CD4-positive, alpha-beta T cell (primary cell): ENCODE measurements around the gene STX16. TPM values are rescaled to one million over a fixed set of nuclear protein-coding genes. Genes with fewer than 3 reads are reported as not detected.

ENCODE experiments used
- ATAC-seq: fragments of 200-7000 bp; cut with Tn5 transposase; one replicate; pipeline ENCODE4 v1.10.0; 2022; ENCODE audit warnings: mild to moderate bottlenecking; ENCODE audit not compliant: poor library complexity
- CTCF ChIA-PET: fragments of 350-600 bp; sonication (Branson Sonifier 250); formaldehyde crosslinking; loops from one replicate; lab custom pipeline; 2021; ENCODE audit warnings: antibody characterized with exemption, inconsistent platforms; lab: Charles Lee
- POLR2A ChIA-PET: fragments of 350-600 bp; sonication (Branson Sonifier 250); formaldehyde crosslinking; loops from one replicate; lab custom pipeline; 2021; ENCODE audit warnings: antibody characterized with exemption, inconsistent platforms; lab: Charles Lee
- DNase-seq, 14 experiments: peaks; one replicate each; pipeline ENCODE4 v3.0.0-alpha.2; 2013 to 2020; ENCODE audit warnings: mixed read lengths in 2 of 14
- H3K27ac ChIP-seq, 2 donors: one replicate each; pipeline versions ENCODE4 v1.5.1 to v1.7.0; 2013; ENCODE audit warnings: low read length in 2 of 2, low read depth in 1 of 2, mild to moderate bottlenecking in 1 of 2
- H3K27me3 ChIP-seq, 2 experiments: 1 replicate in 1 of 2; 2 replicates in 1 of 2; pipeline versions ENCODE4 v1.6.1 to v1.7.0; 2013; ENCODE audit warnings: low read length in 2 of 2, control low read depth in 1 of 2, mild to moderate bottlenecking in 1 of 2, moderate library complexity in 1 of 2; ENCODE audit not compliant: insufficient read depth in 2 of 2, control insufficient read depth in 1 of 2
- H3K36me3 ChIP-seq: one replicate; pipeline ENCODE4 v1.6.1; 2013; ENCODE audit warnings: low read length, control low read depth; ENCODE audit not compliant: insufficient read depth
- H3K4me1 ChIP-seq: one replicate; pipeline ENCODE4 v1.6.1; 2013; ENCODE audit warnings: low read length, control low read depth; ENCODE audit not compliant: insufficient read depth
- H3K4me3 ChIP-seq: one replicate; pipeline ENCODE4 v1.5.1; 2013; ENCODE audit warnings: mild to moderate bottlenecking, low read length, moderate library complexity
- H3K9me3 ChIP-seq, 2 experiments: 1 replicate in 1 of 2; 2 replicates in 1 of 2; pipeline versions ENCODE4 v1.6.1 to v1.7.0; 2013; ENCODE audit warnings: low read length in 2 of 2, mild to moderate bottlenecking in 2 of 2, control low read depth in 1 of 2, moderate library complexity in 1 of 2; ENCODE audit not compliant: control insufficient read depth in 1 of 2, insufficient read depth in 1 of 2
- H3K27ac Mint-ChIP-seq: one replicate; pipeline ENCODE4 v1.8.0; 2020; ENCODE audit warnings: mixed read lengths
- H3K27me3 Mint-ChIP-seq: one replicate; pipeline ENCODE4 v1.8.0; 2021; ENCODE audit warnings: mixed read lengths
- H3K36me3 Mint-ChIP-seq: one replicate; pipeline ENCODE4 v1.8.0; 2021; ENCODE audit warnings: low read depth, mixed read lengths
- H3K4me1 Mint-ChIP-seq: one replicate; pipeline ENCODE4 v1.8.0; 2021; ENCODE audit warnings: low read depth, mixed read lengths
- H3K4me3 Mint-ChIP-seq: one replicate; pipeline ENCODE4 v1.8.0; 2020; ENCODE audit warnings: mild to moderate bottlenecking, mixed read lengths
- H3K9me3 Mint-ChIP-seq: one replicate; pipeline ENCODE4 v1.8.0; 2020; ENCODE audit warnings: mixed read lengths
- intact Hi-C, 2 experiments: fragments of 100-400 bp; cut with DNase I in 1 of 2; cut with micrococcal nuclease in 1 of 2; formaldehyde crosslinking; loops; one replicate each; pipeline versions ENCODE4 v1.15.1 to v1.9.0; 2023 to 2025; cut with DNase I, micrococcal nuclease
- total RNA-seq, 174 experiments: library from RNA in 2 of 174; stranded (reverse) in 2 of 174; gene quantifications; one replicate each; pipeline ENCODE4 v1.2.3 and lab custom pipeline; 2021 to 2026
- TF ChIP-seq, protein P1 (sequence below): fragments of 200-600 bp; IDR thresholded peaks from one replicate; pipeline ENCODE4 v1.8.0; 2022; ENCODE audit warnings: antibody characterized with exemption, mild to moderate bottlenecking

The STX16 gene
- total RNA-seq, 2 experiments from 2014 or later, result 179 to 181 TPM

DNA sequence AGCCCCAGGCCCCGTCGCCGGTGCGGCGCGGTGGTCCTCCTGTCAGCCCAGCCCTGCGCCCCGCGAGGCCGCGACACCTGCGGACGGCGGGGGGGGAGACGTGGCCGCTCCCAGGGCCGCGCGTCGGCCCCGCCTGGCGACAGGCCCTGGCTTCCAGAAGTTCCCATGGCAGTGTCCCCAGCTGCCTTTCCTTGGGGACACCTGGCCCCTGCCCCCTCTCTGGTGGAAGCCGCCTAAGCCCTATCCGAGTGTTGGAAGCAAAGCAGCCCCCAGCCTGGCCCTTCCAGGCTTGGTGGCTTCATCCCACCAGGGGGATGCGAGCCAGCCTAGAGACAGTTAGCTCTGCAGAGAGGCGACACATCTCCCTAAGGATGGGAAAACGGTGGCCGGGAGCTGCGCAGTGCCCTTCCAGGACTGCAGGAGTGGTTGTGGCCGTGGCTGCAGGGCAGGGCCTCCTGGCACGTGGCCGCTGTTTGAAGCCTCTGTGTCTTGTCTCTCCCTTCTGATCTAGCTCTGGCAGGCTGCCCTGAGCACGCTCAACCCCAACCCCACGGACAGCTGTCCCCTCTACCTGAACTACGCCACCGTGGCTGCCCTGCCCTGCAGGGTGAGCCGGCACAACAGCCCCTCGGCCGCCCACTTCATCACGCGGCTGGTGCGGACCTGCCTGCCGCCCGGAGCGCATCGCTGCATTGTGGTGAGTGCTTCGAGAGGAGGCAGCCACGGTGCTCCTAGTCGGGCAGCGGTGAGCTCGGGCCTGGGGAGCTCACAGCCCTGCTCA lies 42.3 kb downstream of the STX16 start:
- Mint-ChIP-seq H3K27me3 (no peaks in the 10 kb centered on the region), H3K9me3 (no peaks in the 10 kb centered on the region), H3K27ac (peak overlapping the region; percentile 81), H3K4me3 (peak overlapping the region; percentile 83), H3K36me3 (peaks cover 16% of the 10 kb centered on the region), H3K4me1 (peaks cover 11% of the 10 kb centered on the region)
- Histone ChIP-seq H3K9me3 (no peaks in the 10 kb centered on the region), H3K4me3 (peak overlapping the region; percentile 50), H3K27ac (no peak overlapping the region), H3K36me3 (peaks cover 20% of the 10 kb centered on the region), H3K27me3 (no peaks in the 10 kb centered on the region), H3K4me1 (peaks cover 23% of the 10 kb centered on the region)
- ATAC-seq (no peak), DNase-seq (peak in 4 of 14 experiments; percentile 7 to 50 (median 35))
- TF ChIP-seq, protein P1, sequence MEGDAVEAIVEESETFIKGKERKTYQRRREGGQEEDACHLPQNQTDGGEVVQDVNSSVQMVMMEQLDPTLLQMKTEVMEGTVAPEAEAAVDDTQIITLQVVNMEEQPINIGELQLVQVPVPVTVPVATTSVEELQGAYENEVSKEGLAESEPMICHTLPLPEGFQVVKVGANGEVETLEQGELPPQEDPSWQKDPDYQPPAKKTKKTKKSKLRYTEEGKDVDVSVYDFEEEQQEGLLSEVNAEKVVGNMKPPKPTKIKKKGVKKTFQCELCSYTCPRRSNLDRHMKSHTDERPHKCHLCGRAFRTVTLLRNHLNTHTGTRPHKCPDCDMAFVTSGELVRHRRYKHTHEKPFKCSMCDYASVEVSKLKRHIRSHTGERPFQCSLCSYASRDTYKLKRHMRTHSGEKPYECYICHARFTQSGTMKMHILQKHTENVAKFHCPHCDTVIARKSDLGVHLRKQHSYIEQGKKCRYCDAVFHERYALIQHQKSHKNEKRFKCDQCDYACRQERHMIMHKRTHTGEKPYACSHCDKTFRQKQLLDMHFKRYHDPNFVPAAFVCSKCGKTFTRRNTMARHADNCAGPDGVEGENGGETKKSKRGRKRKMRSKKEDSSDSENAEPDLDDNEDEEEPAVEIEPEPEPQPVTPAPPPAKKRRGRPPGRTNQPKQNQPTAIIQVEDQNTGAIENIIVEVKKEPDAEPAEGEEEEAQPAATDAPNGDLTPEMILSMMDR, result no peak
- POLR2A ChIA-PET, result interaction anchor here (0.7 to 4.0 kb wide), 6 partner anchors 12 to 387 kb away, joined by 3 to 51 read pairs (median 3); partner anchors contain the start of genes STX16 and VAPB
- CTCF ChIA-PET, result interaction anchor here (0.7 to 4.9 kb wide), 3 partner anchors 32 to 46 kb away, joined by 3 to 29 read pairs (median 5); partner anchors contain the start of gene STX16
- intact Hi-C loops, result loop anchor here (2.0 to 5.0 kb wide), 4 partner anchors 41 to 461 kb away; partner anchors contain the start of genes RAB22A (in 1 of the 2) and VAPB (in 1 of the 2)

DNA sequence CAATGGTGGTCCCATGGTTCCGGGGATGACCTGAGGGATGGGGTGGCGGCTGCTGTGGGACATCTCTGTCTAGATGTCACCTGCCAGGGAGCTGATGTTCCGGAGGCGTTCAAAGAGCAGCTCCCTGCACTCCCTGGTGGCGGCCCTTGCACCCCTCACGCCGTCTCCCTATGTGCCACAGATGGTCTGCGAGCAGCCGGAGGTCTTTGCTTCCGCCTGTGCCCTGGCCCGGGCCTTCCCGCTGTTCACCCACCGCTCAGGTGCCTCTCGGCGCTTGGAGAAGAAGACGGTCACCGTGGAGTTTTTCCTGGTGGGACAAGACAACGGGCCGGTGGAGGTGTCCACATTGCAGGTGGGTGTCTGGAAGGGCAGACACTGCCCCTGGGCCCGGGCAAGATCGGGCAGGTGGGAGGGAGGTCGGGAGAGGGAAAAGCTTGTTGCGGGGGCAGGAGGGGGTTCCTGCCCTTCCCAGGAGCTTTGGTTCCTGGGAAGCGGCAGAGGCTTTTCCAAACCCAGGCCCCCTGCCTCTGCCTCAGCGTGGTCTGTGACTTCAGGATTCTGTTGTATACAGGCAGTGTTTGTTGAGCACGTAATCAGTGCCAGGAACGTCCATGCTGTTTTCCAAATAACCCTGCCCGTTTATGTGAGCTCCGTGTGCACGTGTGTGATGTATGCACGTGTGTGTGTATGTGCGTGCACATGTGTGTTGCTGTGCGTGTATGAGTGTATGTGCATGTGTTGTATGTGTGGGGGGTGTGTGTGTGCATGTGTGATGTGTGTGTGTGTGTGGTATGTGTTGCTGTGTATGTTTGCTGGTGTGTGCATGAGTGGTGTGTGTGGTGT lies 43.4 kb downstream of the STX16 start:
- H3K27me3 ChIP-seq, result no peaks in the 10 kb centered on the region
- no peak for ATAC-seq
- POLR2A ChIA-PET, result interaction anchor here (1.3 to 4.0 kb wide), 3 partner anchors 27 to 43 kb away, joined by 3 to 51 read pairs (median 4); partner anchors contain the start of gene STX16
- TF ChIP-seq, protein P1, result no peak
- H3K4me3 ChIP-seq, result no peak overlapping the region
- Mint-ChIP-seq H3K9me3 (no peaks in the 10 kb centered on the region), H3K36me3 (peaks cover 16% of the 10 kb centered on the region), H3K27me3 (no peaks in the 10 kb centered on the region), H3K4me3 (peak overlapping the region; percentile 66), H3K4me1 (peaks cover 11% of the 10 kb centered on the region), H3K27ac (peak overlapping the region; percentile 81)
- intact Hi-C loops, result loop anchor here in 1 of 2 experiments (5.0 kb wide), 2 partner anchors 387 to 462 kb away; partner anchors contain the start of gene RAB22A
- no peak for DNase-seq
- peaks cover 29% of the 10 kb centered on the region for H3K36me3 ChIP-seq
- CTCF ChIA-PET, result interaction anchor here (1.1 kb wide), 1 partner anchor 43 kb away, joined by 3 read pairs; the partner anchor contains the start of gene STX16
- no peaks in the 10 kb centered on the region for H3K9me3 ChIP-seq
- H3K4me1 ChIP-seq, result peaks cover 23% of the 10 kb centered on the region
- H3K27ac ChIP-seq, result no peak overlapping the region

DNA sequence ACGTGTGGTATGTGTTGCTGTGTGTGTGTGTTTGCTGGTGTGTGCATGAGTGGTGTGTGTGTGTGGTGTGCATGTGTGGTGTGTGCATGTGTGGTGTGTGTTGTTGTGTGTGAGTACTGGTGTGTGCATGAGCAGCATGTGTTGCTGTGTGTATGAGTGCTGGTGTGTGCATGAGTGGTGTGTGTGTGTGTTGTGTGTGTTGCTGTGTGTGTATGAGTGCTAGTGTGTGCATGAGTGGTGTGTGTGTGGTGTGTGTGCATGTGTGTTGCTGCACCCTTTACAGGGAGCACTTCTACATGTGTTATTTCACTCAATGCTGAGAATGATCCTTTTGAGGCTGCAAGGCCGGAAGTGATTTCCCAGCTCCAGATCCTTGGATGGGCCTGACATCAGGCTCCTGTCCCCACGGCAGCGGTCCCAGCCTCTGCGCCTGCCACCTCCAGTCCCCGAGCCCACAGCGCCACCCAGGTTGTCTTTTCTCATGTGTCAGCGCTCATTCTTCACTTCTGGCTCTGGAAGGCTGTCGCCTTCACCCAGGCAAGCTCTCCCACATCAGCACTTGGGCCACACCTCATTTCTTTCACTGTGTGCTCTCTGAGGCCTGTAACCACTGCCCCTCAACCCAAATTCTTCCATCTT lies 44.1 kb downstream of the STX16 start:
- Mint-ChIP-seq H3K4me1 (peaks cover 11% of the 10 kb centered on the region), H3K36me3 (peaks cover 19% of the 10 kb centered on the region), H3K9me3 (no peaks in the 10 kb centered on the region), H3K27me3 (no peaks in the 10 kb centered on the region), H3K27ac (no peak overlapping the region), H3K4me3 (no peak overlapping the region)
- peaks cover 32% of the 10 kb centered on the region for H3K36me3 ChIP-seq
- POLR2A ChIA-PET, result no interaction called here
- ATAC-seq, result no peak
- TF ChIP-seq, protein P1, result no peak
- CTCF ChIA-PET, result interaction anchor here (1.1 kb wide), 1 partner anchor 44 kb away, joined by 3 read pairs; the partner anchor contains the start of gene STX16
- DNase-seq, result no peak
- no peaks in the 10 kb centered on the region for H3K9me3 ChIP-seq
- no peak overlapping the region for H3K4me3 ChIP-seq
- H3K27me3 ChIP-seq, result no peaks in the 10 kb centered on the region
- intact Hi-C loops, result no loop called here
- H3K27ac ChIP-seq, result no peak overlapping the region
- H3K4me1 ChIP-seq, result peaks cover 23% of the 10 kb centered on the region
